ENCODE measurements around the gene ORAI2.

GRCh38 chr7:102451371-102452054, 18.1 kb downstream of the ORAI2 start:
- TF ChIP-seq POLR2AphosphoS5 (IDR thresholded peaks at IDR 0.05) (no peak), CTCF (IDR thresholded peaks at IDR 0.05) (no peak)

Measured in stomach (tissue), 4 donors.